ENCODE measurements around the gene FAM107B. TPM values are rescaled to one million over a fixed set of nuclear protein-coding genes. Genes with fewer than 3 reads are reported as not detected.

Gene FAM107B
- total RNA-seq, 1 donor, result 22.7 TPM

DNA sequence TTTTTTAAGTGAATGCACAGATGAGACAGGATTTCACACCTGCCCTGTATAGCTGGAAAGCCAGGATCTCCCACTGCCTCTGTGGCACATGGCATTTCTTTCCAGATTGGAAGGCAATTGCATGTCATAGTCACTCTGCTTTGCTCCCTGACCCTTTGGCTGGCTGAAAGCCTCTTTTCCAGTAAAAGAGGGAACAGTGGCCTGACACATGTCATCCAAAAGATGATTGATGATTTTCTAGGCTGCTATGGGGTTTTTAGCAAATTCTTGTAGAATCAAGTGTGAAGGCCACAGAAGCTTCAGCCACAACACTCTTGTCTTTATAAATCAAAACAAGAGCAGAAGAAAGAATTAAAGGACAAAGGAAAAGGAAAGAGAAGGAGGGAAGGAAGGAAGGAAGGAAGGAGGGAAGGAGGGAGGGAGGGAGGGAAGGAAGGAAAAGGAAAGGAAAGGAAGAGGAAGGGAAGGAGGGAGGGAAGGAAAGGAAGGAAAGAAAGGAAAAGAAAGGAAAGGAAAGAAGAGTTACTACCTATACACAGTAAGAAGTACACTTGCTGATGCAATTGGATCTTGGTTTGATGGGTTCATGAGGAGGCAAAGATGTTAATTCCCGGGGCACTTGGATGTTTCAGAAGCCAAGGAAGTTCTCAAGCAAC is 285.0 kb downstream of the FAM107B start:
- H3K4me3 ChIP-seq (ENCODE audit: low read depth, low read length), result no peak overlapping the region
- DNase-seq (ENCODE audit: low read depth), result no peak
- TF ChIP-seq, protein P1, sequence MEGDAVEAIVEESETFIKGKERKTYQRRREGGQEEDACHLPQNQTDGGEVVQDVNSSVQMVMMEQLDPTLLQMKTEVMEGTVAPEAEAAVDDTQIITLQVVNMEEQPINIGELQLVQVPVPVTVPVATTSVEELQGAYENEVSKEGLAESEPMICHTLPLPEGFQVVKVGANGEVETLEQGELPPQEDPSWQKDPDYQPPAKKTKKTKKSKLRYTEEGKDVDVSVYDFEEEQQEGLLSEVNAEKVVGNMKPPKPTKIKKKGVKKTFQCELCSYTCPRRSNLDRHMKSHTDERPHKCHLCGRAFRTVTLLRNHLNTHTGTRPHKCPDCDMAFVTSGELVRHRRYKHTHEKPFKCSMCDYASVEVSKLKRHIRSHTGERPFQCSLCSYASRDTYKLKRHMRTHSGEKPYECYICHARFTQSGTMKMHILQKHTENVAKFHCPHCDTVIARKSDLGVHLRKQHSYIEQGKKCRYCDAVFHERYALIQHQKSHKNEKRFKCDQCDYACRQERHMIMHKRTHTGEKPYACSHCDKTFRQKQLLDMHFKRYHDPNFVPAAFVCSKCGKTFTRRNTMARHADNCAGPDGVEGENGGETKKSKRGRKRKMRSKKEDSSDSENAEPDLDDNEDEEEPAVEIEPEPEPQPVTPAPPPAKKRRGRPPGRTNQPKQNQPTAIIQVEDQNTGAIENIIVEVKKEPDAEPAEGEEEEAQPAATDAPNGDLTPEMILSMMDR (IDR thresholded peaks at IDR 0.05; ENCODE audit: insufficient read depth, low read length), result no peak

DNA sequence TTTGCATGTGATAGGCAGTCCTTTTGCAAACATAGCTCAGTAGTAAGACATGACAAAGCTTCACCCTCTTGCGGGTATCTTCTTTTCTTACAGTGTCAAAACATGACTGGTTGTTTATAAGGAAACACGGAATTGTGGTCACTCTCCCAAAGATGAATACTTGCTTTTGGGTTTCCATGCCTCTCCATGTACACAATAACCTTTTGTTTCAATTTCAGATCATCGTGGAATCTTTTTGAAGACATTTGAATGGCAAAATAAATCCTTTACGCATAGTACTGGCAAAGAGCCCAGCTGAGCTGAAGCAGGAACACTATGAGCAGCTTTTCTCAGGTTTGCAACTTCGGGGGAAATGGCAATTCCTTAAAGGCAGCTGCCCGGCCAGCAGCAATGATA is 287.2 kb downstream of the FAM107B start:
- no peak overlapping the region for H3K4me3 ChIP-seq (ENCODE audit: low read depth, low read length)
- DNase-seq (ENCODE audit: low read depth), result no peak
- TF ChIP-seq, protein P1 (IDR thresholded peaks at IDR 0.05; ENCODE audit: insufficient read depth, low read length), result no peak

DNA sequence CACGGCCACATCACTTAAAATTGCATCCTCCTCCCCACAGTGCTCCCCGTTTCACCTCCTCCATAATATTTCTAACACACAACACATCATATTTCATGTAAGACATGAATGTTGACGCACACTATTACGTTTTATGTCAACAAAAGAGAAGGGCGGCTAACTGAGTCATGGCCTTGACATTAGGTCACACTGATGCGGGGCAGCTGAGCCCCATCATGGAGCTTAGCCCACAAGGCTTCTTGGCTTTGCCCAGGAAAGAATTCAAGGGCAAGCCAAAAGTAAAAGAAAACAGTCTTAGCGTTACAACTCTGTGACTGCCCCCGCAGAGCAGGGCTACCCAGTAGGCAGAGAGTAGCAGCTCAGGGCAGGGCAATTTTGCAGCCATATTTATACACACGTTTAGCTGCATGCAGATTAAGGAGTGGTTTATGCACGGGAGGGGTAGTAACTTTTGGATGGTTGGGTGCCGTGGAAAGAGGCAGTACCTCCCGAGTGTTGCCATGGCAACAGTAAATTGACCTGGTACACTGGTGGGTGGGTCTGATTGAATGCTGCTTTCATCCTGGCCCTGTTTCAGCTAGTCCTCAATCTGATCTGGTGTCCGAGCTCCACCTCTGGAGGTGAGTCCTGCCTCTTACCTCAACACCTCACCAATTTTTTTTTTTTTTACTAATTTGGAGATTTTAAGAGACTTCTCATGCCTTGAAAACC is 287.8 kb downstream of the FAM107B start:
- no peak overlapping the region for H3K4me3 ChIP-seq (ENCODE audit: low read depth, low read length)
- DNase-seq (ENCODE audit: low read depth), result no peak
- TF ChIP-seq, protein P1 (IDR thresholded peaks at IDR 0.05; ENCODE audit: insufficient read depth, low read length), result no peak

DNA sequence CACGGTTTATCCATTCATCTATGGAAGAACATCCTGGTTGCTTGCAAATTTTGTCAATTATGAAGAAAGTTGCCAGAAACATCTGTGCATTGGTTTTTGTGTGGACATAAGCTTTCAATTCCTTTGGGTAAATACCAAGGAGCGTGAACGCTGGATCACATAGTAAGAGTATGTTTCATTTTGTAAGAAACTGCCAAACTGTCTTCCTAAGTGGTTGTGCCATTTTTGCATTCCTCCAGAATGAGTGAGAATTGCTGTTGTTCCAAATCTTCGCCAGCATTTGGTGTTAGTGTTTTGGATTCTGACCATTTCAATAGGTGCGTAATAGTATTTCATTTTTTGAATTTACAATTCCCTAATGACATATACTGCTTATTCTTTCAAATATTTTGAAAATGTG is 288.7 kb downstream of the FAM107B start:
- TF ChIP-seq, protein P1 (IDR thresholded peaks at IDR 0.05; ENCODE audit: insufficient read depth, low read length), result no peak
- DNase-seq (ENCODE audit: low read depth), result no peak
- H3K4me3 ChIP-seq (ENCODE audit: low read depth, low read length), result no peak overlapping the region

DNA sequence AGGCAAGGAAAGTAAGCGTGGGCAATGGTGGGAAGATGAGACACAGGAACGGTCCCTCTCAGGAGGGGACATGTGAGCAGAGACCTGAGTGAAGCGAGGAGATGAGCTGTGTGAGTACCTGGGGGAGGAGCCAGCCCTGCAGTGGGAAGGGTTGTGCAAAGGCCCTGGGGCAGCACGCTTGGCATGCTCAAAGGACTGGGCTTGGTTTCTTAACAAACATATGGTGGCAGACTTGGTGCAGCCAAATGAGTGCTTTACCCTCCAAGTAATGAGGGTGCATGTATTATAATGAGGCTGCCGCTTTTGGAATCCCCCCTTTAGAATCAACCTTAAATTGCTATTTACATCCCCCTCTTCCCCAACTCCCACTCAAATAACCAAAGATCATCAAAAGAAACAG is 291.3 kb downstream of the FAM107B start:
- no peak overlapping the region for H3K4me3 ChIP-seq (ENCODE audit: low read depth, low read length)
- no peak for DNase-seq (ENCODE audit: low read depth)
- TF ChIP-seq, protein P1 (IDR thresholded peaks at IDR 0.05; ENCODE audit: insufficient read depth, low read length), result no peak

DNA sequence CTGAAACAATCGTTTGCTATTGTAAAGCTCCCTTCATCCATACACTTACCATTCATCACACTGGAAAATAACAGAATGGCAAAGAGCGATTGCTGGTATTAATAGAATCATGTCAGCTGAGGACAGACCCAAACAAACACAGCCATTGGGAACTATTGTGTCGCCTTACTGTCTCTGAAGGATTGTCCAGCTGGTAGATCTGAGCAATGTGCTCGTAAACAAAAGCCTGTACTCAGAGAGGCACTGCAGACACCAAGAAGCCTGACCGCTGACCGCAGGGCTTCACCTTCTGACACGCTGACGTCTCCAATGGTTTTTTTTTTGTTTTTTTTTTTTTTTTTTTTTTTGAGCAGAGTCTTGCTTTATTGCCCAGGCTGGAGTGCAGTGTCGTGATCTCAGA is 292.9 kb downstream of the FAM107B start:
- no peak overlapping the region for H3K4me3 ChIP-seq (ENCODE audit: low read depth, low read length)
- TF ChIP-seq, protein P1 (IDR thresholded peaks at IDR 0.05; ENCODE audit: insufficient read depth, low read length), result no peak
- DNase-seq (ENCODE audit: low read depth), result no peak
